ENCODE results near the gene ZSWIM5. TPM values are rescaled to one million over a fixed set of nuclear protein-coding genes. Genes with fewer than 3 reads are reported as not detected.
A peak's percentile ranks its signal among the peaks of the same experiment; 100 is the strongest.

Gene ZSWIM5
- total RNA-seq, 4 donors from 2014 or later, result 12.3 to 38.2 (median 13.7) TPM

GRCh38 chr1:45213892-45214291 is 7.5 kb upstream of the ZSWIM5 start:
- TF ChIP-seq POLR2A (IDR thresholded peaks at IDR 0.05), result no peak
- TF ChIP-seq POLR2AphosphoS5 (IDR thresholded peaks at IDR 0.05), result no peak
- no peak for TF ChIP-seq EP300 (IDR thresholded peaks at IDR 0.05; ENCODE audit: low read depth)
- no peak for TF ChIP-seq CTCF (IDR thresholded peaks at IDR 0.05)

GRCh38 chr1:45211076-45211475 is 4.7 kb upstream of the ZSWIM5 start:
- H3K36me3 ChIP-seq, result no peaks in the 10 kb centered on the region
- no peak for TF ChIP-seq EP300 (IDR thresholded peaks at IDR 0.05; ENCODE audit: low read depth)
- TF ChIP-seq POLR2AphosphoS5 (IDR thresholded peaks at IDR 0.05), result peak in 2 of 3 donors; percentile 38 to 73
- 30 to 35% methylated on average over 3 of the region's 3 CpGs for WGBS, 2 donors (ENCODE audit: low coverage in 1 of 2)
- DNase-seq, result no peak
- no peak overlapping the region for H3K4me3 ChIP-seq
- intact Hi-C loops (cut with DNase I; ENCODE audit: low total_unique reads) (no loop called here), in situ Hi-C loops (cut with MboI; ENCODE audit: low pct_ligation_motif_present in 1 of 4, low pct_unique_long_range_greater_than_20kb in 1 of 4, low sequenced_read_pairs in 3 of 4) (loop anchor here in 1 of 4 donors (10.0 kb wide), 1 partner anchor 196 kb away; the partner anchor contains the start of genes HECTD3 and UROD)
- no peaks in the 10 kb centered on the region for H3K27me3 ChIP-seq
- H3K27ac ChIP-seq, result peak overlapping the region; percentile 65 to 73 (median 68)
- H3K4me1 ChIP-seq, result peaks cover 0 to 16% (median 10%) of the 10 kb centered on the region in 4 donors
- H3K9me3 ChIP-seq, result no peaks in the 10 kb centered on the region

More at GRCh38 chr1:45213892-45214291, 7.5 kb upstream of the ZSWIM5 start:
- 100% methylated on average over 1 of the region's 1 CpG; no CpG with 5 or more reads in 1 of the 2 donors for WGBS, 2 donors (ENCODE audit: low coverage in 1 of 2)
- H3K36me3 ChIP-seq, result no peaks in the 10 kb centered on the region
- no peaks in the 10 kb centered on the region for H3K27me3 ChIP-seq
- H3K27ac ChIP-seq, result no peak overlapping the region
- H3K4me1 ChIP-seq, result peaks cover 0 to 4% (median 0%) of the 10 kb centered on the region in 4 donors
- DNase-seq, result no peak
- in situ Hi-C loops (cut with MboI; ENCODE audit: low pct_ligation_motif_present in 1 of 4, low pct_unique_long_range_greater_than_20kb in 1 of 4, low sequenced_read_pairs in 3 of 4) (loop anchor here in 1 of 4 donors (10.0 kb wide), 1 partner anchor 199 kb away; the partner anchor contains the start of genes HECTD3 and UROD), intact Hi-C loops (cut with DNase I; ENCODE audit: low total_unique reads) (no loop called here)
- H3K4me3 ChIP-seq, result no peak overlapping the region
- no peaks in the 10 kb centered on the region for H3K9me3 ChIP-seq

- intact Hi-C loops (cut with DNase I; ENCODE audit: low total_unique reads), result no loop called here
- H3K4me3 ChIP-seq, result peak overlapping the region; percentile 58 to 90 (median 73)
- peaks cover 0 to 40% (median 17%) of the 10 kb centered on the region in 4 donors for H3K4me1 ChIP-seq
- in situ Hi-C loops (cut with MboI; ENCODE audit: low pct_ligation_motif_present in 1 of 4, low pct_unique_long_range_greater_than_20kb in 1 of 4, low sequenced_read_pairs in 3 of 4), result no loop called here
- H3K36me3 ChIP-seq, result no peaks in the 10 kb centered on the region
- no peaks in the 10 kb centered on the region for H3K27me3 ChIP-seq
- 9 to 30% methylated on average over 6 to 18 of the region's 18 CpGs for WGBS, 2 donors (ENCODE audit: low coverage in 1 of 2)
- H3K27ac ChIP-seq, result peak overlapping the region; percentile 85 to 95 (median 88)
- no peak for DNase-seq
- H3K9me3 ChIP-seq, result no peaks in the 10 kb centered on the region
- no peak for TF ChIP-seq POLR2A (IDR thresholded peaks at IDR 0.05)
- TF ChIP-seq CTCF (IDR thresholded peaks at IDR 0.05), result no peak
- TF ChIP-seq POLR2AphosphoS5 (IDR thresholded peaks at IDR 0.05), result no peak
- no peak for TF ChIP-seq EP300 (IDR thresholded peaks at IDR 0.05; ENCODE audit: low read depth)
Measured at GRCh38 chr1:45206808-45207623, 611 bp upstream of the ZSWIM5 start.

- Histone ChIP-seq H3K4me1 (peaks cover 0 to 40% (median 15%) of the 10 kb centered on the region in 4 donors), H3K4me3 (peak overlapping the region; percentile 26 to 90 (median 73)), H3K27me3 (no peaks in the 10 kb centered on the region), H3K36me3 (no peaks in the 10 kb centered on the region), H3K9me3 (no peaks in the 10 kb centered on the region), H3K27ac (peak overlapping the region; percentile 72 to 95 (median 80))
- intact Hi-C loops (cut with DNase I; ENCODE audit: low total_unique reads), result no loop called here
- DNase-seq, result peak; percentile 60
- TF ChIP-seq POLR2AphosphoS5 (IDR thresholded peaks at IDR 0.05) (no peak), EP300 (IDR thresholded peaks at IDR 0.05; ENCODE audit: low read depth) (no peak), POLR2A (IDR thresholded peaks at IDR 0.05) (no peak), CTCF (IDR thresholded peaks at IDR 0.05) (no peak)
- in situ Hi-C loops (cut with MboI; ENCODE audit: low pct_ligation_motif_present in 1 of 4, low pct_unique_long_range_greater_than_20kb in 1 of 4, low sequenced_read_pairs in 3 of 4), result no loop called here
- WGBS, 2 donors (ENCODE audit: low coverage in 1 of 2), result 3 to 7% methylated on average over 13 to 29 of the region's 43 CpGs
Measured at GRCh38 chr1:45205011-45205909, 1.1 kb downstream of the ZSWIM5 start.

Measured in transverse colon (tissue), 4 donors.